CD4-positive, CD25-positive, alpha-beta regulatory T cell (primary cell): ENCODE measurements around the gene LSMEM2. TPM values are rescaled to one million over a fixed set of nuclear protein-coding genes. Genes with fewer than 3 reads are reported as not detected.

Source experiments
- ATAC-seq, 2 donors: fragments of 150-1000 bp; cut with Tn5 transposase; one replicate each; pipeline ENCODE4 v1.10.0; 2021; ENCODE audit warnings: low read depth in 2 of 2, moderate number of reproducible peaks in 2 of 2, moderate library complexity in 1 of 2
- DNase-seq, 3 donors: peaks; one replicate each; pipeline versions ENCODE4 v3.0.0 to v3.0.0-alpha.2; 2012 to 2022; ENCODE audit warnings: mixed read lengths in 1 of 3
- H3K27ac ChIP-seq: one replicate; pipeline ENCODE4 v1.7.0; 2013; ENCODE audit warnings: mild to moderate bottlenecking, low read length; ENCODE audit not compliant: insufficient read depth, poor library complexity, severe bottlenecking
- H3K27me3 ChIP-seq: one replicate; pipeline ENCODE4 v1.7.0; 2013; ENCODE audit warnings: low read length; ENCODE audit not compliant: control insufficient read depth, insufficient read depth
- H3K36me3 ChIP-seq: one replicate; pipeline ENCODE4 v1.7.0; 2013; ENCODE audit warnings: mild to moderate bottlenecking, low read length, moderate library complexity; ENCODE audit not compliant: control insufficient read depth, insufficient read depth
- H3K4me1 ChIP-seq: 2 replicates; pipeline ENCODE4 v1.7.0; 2013; ENCODE audit warnings: mild to moderate bottlenecking, low read length; ENCODE audit not compliant: insufficient read depth, control insufficient read depth, poor library complexity, severe bottlenecking
- H3K4me3 ChIP-seq: one replicate; pipeline ENCODE4 v1.7.0; 2013; ENCODE audit warnings: low read depth, mild to moderate bottlenecking, low read length, moderate library complexity
- H3K9me3 ChIP-seq, 2 experiments: 1 replicate in 1 of 2; 2 replicates in 1 of 2; pipeline ENCODE4 v1.7.0; 2013; ENCODE audit warnings: low read length in 2 of 2, mild to moderate bottlenecking in 1 of 2, moderate library complexity in 1 of 2; ENCODE audit not compliant: control insufficient read depth in 2 of 2
- H3K27ac Mint-ChIP-seq, 3 donors: one replicate each; pipeline ENCODE4 v1.8.0; 2020 to 2022; ENCODE audit warnings: mild to moderate bottlenecking in 3 of 3, mixed read lengths in 3 of 3, moderate library complexity in 2 of 3
- H3K27me3 Mint-ChIP-seq: one replicate; pipeline ENCODE4 v1.8.0; 2022; ENCODE audit warnings: mild to moderate bottlenecking, mixed read lengths
- H3K36me3 Mint-ChIP-seq: one replicate; pipeline ENCODE4 v1.8.0; 2020; ENCODE audit warnings: mixed read lengths
- H3K4me1 Mint-ChIP-seq, 4 donors: one replicate each; pipeline ENCODE4 v1.8.0; 2020 to 2022; ENCODE audit warnings: mixed read lengths in 4 of 4, mild to moderate bottlenecking in 1 of 4
- H3K4me3 Mint-ChIP-seq, 4 donors: one replicate each; pipeline ENCODE4 v1.8.0; 2020 to 2022; ENCODE audit warnings: mild to moderate bottlenecking in 4 of 4, mixed read lengths in 4 of 4, moderate library complexity in 3 of 4
- H3K9me3 Mint-ChIP-seq, 7 donors: one replicate each; pipeline ENCODE4 v1.8.0; 2020 to 2022; ENCODE audit warnings: mixed read lengths in 7 of 7, mild to moderate bottlenecking in 3 of 7, moderate library complexity in 2 of 7
- polyA plus RNA-seq, 4 donors: library from polyadenylated mRNA; unstranded; fragments of 300-500 nt; fragmentation: Illumina TruSeq; gene quantifications; one replicate each; pipeline ENCODE4 v1.2.3, GENCODE V29; 2021
- total RNA-seq: library from RNA; stranded (reverse); gene quantifications from one replicate; pipeline ENCODE4 v1.2.3, GENCODE V29; 2022

Gene LSMEM2
- total and polyA plus RNA-seq, 5 donors from 2014 or later: 0.22 TPM; not detected in 4

GRCh38 chr3:50322386-50323091 is 43.7 kb downstream of the LSMEM2 start, which contains the start of gene HYAL2:
TSS of gene HYAL2 (minus strand) at chr3:50322745. CDS start at chr3:50320489, 2,256 bp downstream.
- no peak for DNase-seq

GRCh38 chr3:50323092-50323600 is 44.3 kb downstream of the LSMEM2 start:
- H3K4me3 Mint-ChIP-seq: peak overlapping the region; percentile 38 to 94 (median 71)
- no peaks in the 10 kb centered on the region for H3K27me3 Mint-ChIP-seq
- Histone ChIP-seq H3K9me3 (no peaks in the 10 kb centered on the region), H3K4me3 (no peak overlapping the region), H3K27me3 (no peaks in the 10 kb centered on the region), H3K36me3 (peaks cover 10% of the 10 kb centered on the region), H3K4me1 (peaks cover 36% of the 10 kb centered on the region), H3K27ac (no peak overlapping the region)
- DNase-seq (no peak), ATAC-seq (no peak)
- H3K36me3 Mint-ChIP-seq: peaks cover 2% of the 10 kb centered on the region
- peaks cover 7 to 53% (median 13%) of the 10 kb centered on the region in 4 donors for H3K4me1 Mint-ChIP-seq
- no peaks in the 10 kb centered on the region for H3K9me3 Mint-ChIP-seq
- H3K27ac Mint-ChIP-seq: peak overlapping the region in 2 of 3 donors; percentile 58 to 77

More at GRCh38 chr3:50322386-50323091, 43.7 kb downstream of the LSMEM2 start, which contains the start of gene HYAL2:
- Histone ChIP-seq H3K4me3 (peak within 1 kb of the TSS; percentile 19), H3K27ac (peak within 1 kb of the TSS; percentile 76), H3K4me1 (peaks cover 35% of the 10 kb centered on the region), H3K9me3 (no peaks in the 10 kb centered on the region), H3K27me3 (no peaks in the 10 kb centered on the region), H3K36me3 (peaks cover 10% of the 10 kb centered on the region)
- Mint-ChIP-seq H3K4me1 (peaks cover 5 to 53% (median 12%) of the 10 kb centered on the region in 4 donors), H3K4me3 (peak within 1 kb of the TSS; percentile 86 to 94 (median 90)), H3K9me3 (no peaks in the 10 kb centered on the region), H3K27me3 (no peaks in the 10 kb centered on the region), H3K27ac (peak within 1 kb of the TSS; percentile 88 to 95 (median 89)), H3K36me3 (no peaks in the 10 kb centered on the region)
- ATAC-seq: no peak

- peak overlapping the region; percentile 38 to 94 (median 71) for H3K4me3 Mint-ChIP-seq
- no peak for DNase-seq
- peaks cover 10% of the 10 kb centered on the region for H3K36me3 ChIP-seq
- H3K9me3 ChIP-seq: no peaks in the 10 kb centered on the region
- H3K36me3 Mint-ChIP-seq: peaks cover 6% of the 10 kb centered on the region
- H3K27ac Mint-ChIP-seq: peak overlapping the region; percentile 58 to 83 (median 71)
- H3K27ac ChIP-seq: no peak overlapping the region
- H3K27me3 ChIP-seq: no peaks in the 10 kb centered on the region
- no peak for ATAC-seq
- peaks cover 42% of the 10 kb centered on the region for H3K4me1 ChIP-seq
- no peaks in the 10 kb centered on the region for H3K27me3 Mint-ChIP-seq
- H3K4me3 ChIP-seq: no peak overlapping the region
- H3K4me1 Mint-ChIP-seq: peaks cover 5 to 55% (median 16%) of the 10 kb centered on the region in 4 donors
- H3K9me3 Mint-ChIP-seq: no peaks in the 10 kb centered on the region
Observed at GRCh38 chr3:50323614-50324199, 44.8 kb downstream of the LSMEM2 start.

- no peak for ATAC-seq
- H3K27me3 ChIP-seq: no peaks in the 10 kb centered on the region
Observed at GRCh38 chr3:50324351-50325112, 45.6 kb downstream of the LSMEM2 start.

GRCh38 chr3:50325113-50325480 is 46.2 kb downstream of the LSMEM2 start:
- H3K9me3 Mint-ChIP-seq: no peaks in the 10 kb centered on the region
- peak overlapping the region in 3 of 4 donors; percentile 37 to 94 (median 80) for H3K4me3 Mint-ChIP-seq
- peak overlapping the region in 2 of 3 donors; percentile 49 to 83 for H3K27ac Mint-ChIP-seq
- no peaks in the 10 kb centered on the region for H3K9me3 ChIP-seq
- H3K4me3 ChIP-seq: no peak overlapping the region
- H3K27me3 Mint-ChIP-seq: no peaks in the 10 kb centered on the region
- ATAC-seq: no peak
- no peak overlapping the region for H3K27ac ChIP-seq
- H3K4me1 Mint-ChIP-seq: peaks cover 2 to 45% (median 11%) of the 10 kb centered on the region in 4 donors
- H3K27me3 ChIP-seq: no peaks in the 10 kb centered on the region
- DNase-seq: no peak
- peaks cover 16% of the 10 kb centered on the region for H3K36me3 ChIP-seq
- H3K4me1 ChIP-seq: peaks cover 37% of the 10 kb centered on the region
- peaks cover 6% of the 10 kb centered on the region for H3K36me3 Mint-ChIP-seq

More at GRCh38 chr3:50324351-50325112, 45.6 kb downstream of the LSMEM2 start:
- no peaks in the 10 kb centered on the region for H3K9me3 ChIP-seq
- H3K36me3 ChIP-seq: peaks cover 10% of the 10 kb centered on the region
- peak; percentile 46 to 64 (median 46) for DNase-seq
- Mint-ChIP-seq H3K27me3 (no peaks in the 10 kb centered on the region), H3K36me3 (peaks cover 6% of the 10 kb centered on the region), H3K4me1 (peaks cover 5 to 51% (median 14%) of the 10 kb centered on the region in 4 donors), H3K27ac (peak overlapping the region; percentile 43 to 83 (median 58)), H3K9me3 (no peaks in the 10 kb centered on the region), H3K4me3 (peak overlapping the region in 3 of 4 donors; percentile 11 to 94 (median 80))
- H3K4me1 ChIP-seq: peaks cover 42% of the 10 kb centered on the region
- H3K27ac ChIP-seq: no peak overlapping the region
- H3K4me3 ChIP-seq: no peak overlapping the region

- H3K9me3 ChIP-seq: no peaks in the 10 kb centered on the region
Observed at GRCh38 chr3:50325497-50326181, 46.8 kb downstream of the LSMEM2 start.

GRCh38 chr3:50326182-50326541 is 47.3 kb downstream of the LSMEM2 start:
- H3K4me1 ChIP-seq: peaks cover 29% of the 10 kb centered on the region
- Mint-ChIP-seq H3K36me3 (peaks cover 8% of the 10 kb centered on the region), H3K4me1 (peaks cover 2 to 40% (median 11%) of the 10 kb centered on the region in 4 donors), H3K27ac (no peak overlapping the region), H3K9me3 (no peaks in the 10 kb centered on the region), H3K27me3 (no peaks in the 10 kb centered on the region), H3K4me3 (peak overlapping the region; percentile 91 to 96 (median 93))
- H3K36me3 ChIP-seq: peaks cover 26% of the 10 kb centered on the region
- no peak overlapping the region for H3K27ac ChIP-seq
- H3K27me3 ChIP-seq: no peaks in the 10 kb centered on the region
- no peak overlapping the region for H3K4me3 ChIP-seq
- ATAC-seq (no peak), DNase-seq (no peak)
- no peaks in the 10 kb centered on the region for H3K9me3 ChIP-seq

More at GRCh38 chr3:50325497-50326181, 46.8 kb downstream of the LSMEM2 start:
- Mint-ChIP-seq H3K27ac (no peak overlapping the region), H3K4me1 (peaks cover 2 to 40% (median 11%) of the 10 kb centered on the region in 4 donors), H3K27me3 (no peaks in the 10 kb centered on the region), H3K4me3 (peak overlapping the region; percentile 77 to 96 (median 93)), H3K36me3 (peaks cover 6% of the 10 kb centered on the region), H3K9me3 (no peaks in the 10 kb centered on the region)
- Histone ChIP-seq H3K4me3 (no peak overlapping the region), H3K27me3 (no peaks in the 10 kb centered on the region), H3K27ac (no peak overlapping the region), H3K36me3 (peaks cover 21% of the 10 kb centered on the region), H3K4me1 (peaks cover 31% of the 10 kb centered on the region)
- DNase-seq (no peak), ATAC-seq (no peak)
